Mesendoderm (in vitro differentiated cells): ENCODE measurements around the gene CCNT2.
A peak's percentile ranks its signal among the peaks of the same experiment; 100 is the strongest.

Experiments used
- DNase-seq: peaks from one replicate; pipeline ENCODE4 v3.0.0; 2013
- H2AK5ac ChIP-seq: 2 replicates; pipeline ENCODE4 v1.6.1; 2013; ENCODE audit warnings: low read length, inconsistent platforms
- H2BK120ac ChIP-seq: 2 replicates; pipeline ENCODE4 v1.6.1; 2013; ENCODE audit warnings: low read depth, mild to moderate bottlenecking, low read length, moderate library complexity, mixed read lengths
- H2BK15ac ChIP-seq: replicated peaks from 2 replicates; pipeline ENCODE4 v1.6.1; 2013; ENCODE audit warnings: low read depth, mild to moderate bottlenecking, moderate library complexity
- H2BK5ac ChIP-seq: 2 replicates; pipeline ENCODE4 v1.6.1; 2013; ENCODE audit warnings: low read length, inconsistent platforms
- H3K18ac ChIP-seq: 2 replicates; pipeline ENCODE4 v1.6.1; 2013; ENCODE audit warnings: mild to moderate bottlenecking, low read length, mixed read lengths
- H3K23ac ChIP-seq: one replicate; pipeline ENCODE4 v1.6.1; 2013; ENCODE audit warnings: low read length
- H3K27ac ChIP-seq: 2 replicates; pipeline ENCODE4 v1.5.1; 2013; ENCODE audit warnings: low read depth, mild to moderate bottlenecking, inconsistent platforms, low read length, moderate library complexity
- H3K27me3 ChIP-seq: 2 replicates; pipeline ENCODE4 v1.6.1; 2013; ENCODE audit warnings: low read length, control low read depth, mild to moderate bottlenecking, inconsistent platforms; ENCODE audit not compliant: insufficient read depth, poor library complexity
- H3K36me3 ChIP-seq: 2 replicates; pipeline ENCODE4 v1.6.1; 2013; ENCODE audit warnings: low read length, inconsistent platforms; ENCODE audit not compliant: control insufficient read depth, insufficient read depth
- H3K4ac ChIP-seq: one replicate; pipeline ENCODE4 v1.6.1; 2013; ENCODE audit warnings: low read depth, mild to moderate bottlenecking, low read length, moderate library complexity
- H3K4me1 ChIP-seq: 2 replicates; pipeline ENCODE4 v1.6.1; 2013; ENCODE audit warnings: low read depth, low read length, inconsistent platforms; ENCODE audit not compliant: control insufficient read depth
- H3K4me2 ChIP-seq: 2 replicates; pipeline ENCODE4 v1.6.1; 2013; ENCODE audit warnings: low read length
- H3K4me3 ChIP-seq: 2 replicates; pipeline ENCODE4 v1.5.1; 2013; ENCODE audit warnings: mild to moderate bottlenecking, low read length
- H3K56ac ChIP-seq: one replicate; pipeline ENCODE4 v1.6.1; 2013; ENCODE audit warnings: low read length
- H3K79me1 ChIP-seq: 2 replicates; pipeline ENCODE4 v1.6.1; 2013; ENCODE audit warnings: low read length, inconsistent platforms
- H3K79me2 ChIP-seq: 2 replicates; pipeline ENCODE4 v1.6.1; 2013; ENCODE audit warnings: mild to moderate bottlenecking, low read length; ENCODE audit not compliant: control insufficient read depth, insufficient read depth
- H3K9ac ChIP-seq: 2 replicates; pipeline ENCODE4 v1.6.1; 2013; ENCODE audit warnings: low read length, inconsistent platforms
- H4K5ac ChIP-seq: one replicate; pipeline ENCODE4 v1.6.1; 2013; ENCODE audit warnings: low read length
- H4K8ac ChIP-seq: one replicate; pipeline ENCODE4 v1.6.1; 2013; ENCODE audit warnings: low read depth, mild to moderate bottlenecking, control low read depth, low read length, moderate library complexity
- WGBS: extraction: QIAGEN DNeasy Blood & Tissue Kit; methylation state at CpG from one replicate; pipeline ENCODE4 v1.1.7; 2013; ENCODE audit warnings: low lambda C conversion rate, missing lambda C conversion rate; ENCODE audit not compliant: insufficient coverage; ENCODE audit errors: extremely low coverage; 5-methylcytosine and 5-hydroxymethylcytosine counted together

The CCNT2 gene

GRCh38 chr2:135004005-135004746 is 85.6 kb downstream of the CCNT2 start:
- no peak overlapping the region for H4K5ac ChIP-seq
- no peaks in the 10 kb centered on the region for H3K4me1 ChIP-seq
- no peak overlapping the region for H2AK5ac ChIP-seq
- H4K8ac ChIP-seq: no peak overlapping the region
- no peak overlapping the region for H2BK15ac ChIP-seq
- H3K27ac ChIP-seq: no peak overlapping the region
- no peak overlapping the region for H3K18ac ChIP-seq
- DNase-seq: peak; percentile 75
- no peak overlapping the region for H3K56ac ChIP-seq
- no peaks in the 10 kb centered on the region for H3K36me3 ChIP-seq
- no peak overlapping the region for H2BK5ac ChIP-seq
- no peak overlapping the region for H3K4ac ChIP-seq
- H3K79me1 ChIP-seq: no peaks in the 10 kb centered on the region
- no peak overlapping the region for H3K4me2 ChIP-seq
- no peak overlapping the region for H3K4me3 ChIP-seq
- no peaks in the 10 kb centered on the region for H3K79me2 ChIP-seq
- H3K27me3 ChIP-seq: no peaks in the 10 kb centered on the region
- H3K9ac ChIP-seq: no peak overlapping the region
- no peak overlapping the region for H2BK120ac ChIP-seq
- H3K23ac ChIP-seq: no peak overlapping the region
- WGBS: no CpG with 5 or more reads among the region's 17 CpGs

GRCh38 chr2:135005753-135006152 is 87.1 kb downstream of the CCNT2 start:
- WGBS: no CpG with 5 or more reads among the region's 3 CpGs
- no peak overlapping the region for H3K23ac ChIP-seq
- no peaks in the 10 kb centered on the region for H3K27me3 ChIP-seq
- H2BK120ac ChIP-seq: no peak overlapping the region
- no peak overlapping the region for H3K9ac ChIP-seq
- H3K79me2 ChIP-seq: no peaks in the 10 kb centered on the region
- DNase-seq: no peak
- no peak overlapping the region for H3K4ac ChIP-seq
- H3K4me3 ChIP-seq: no peak overlapping the region
- H3K36me3 ChIP-seq: no peaks in the 10 kb centered on the region
- no peak overlapping the region for H4K8ac ChIP-seq
- H2BK5ac ChIP-seq: no peak overlapping the region
- H3K27ac ChIP-seq: no peak overlapping the region
- no peak overlapping the region for H2BK15ac ChIP-seq
- H3K4me2 ChIP-seq: no peak overlapping the region
- H3K79me1 ChIP-seq: no peaks in the 10 kb centered on the region
- H4K5ac ChIP-seq: no peak overlapping the region
- H3K56ac ChIP-seq: no peak overlapping the region
- H3K4me1 ChIP-seq: no peaks in the 10 kb centered on the region
- H2AK5ac ChIP-seq: no peak overlapping the region
- no peak overlapping the region for H3K18ac ChIP-seq
